Skeletal muscle tissue (tissue), 5 donors: ENCODE data around the gene ELAVL3. TPM values are rescaled to one million over a fixed set of nuclear protein-coding genes. Genes with fewer than 3 reads are reported as not detected.
"Not testable (repeated sequence)": the region's sequence is repeated elsewhere in the genome, so short reads cannot be mapped to it uniquely, and the experiment has no call there.

ENCODE experiments used
- H3K27ac ChIP-seq: one replicate; pipeline ENCODE4 v1.7.0; 2013; ENCODE audit warnings: mild to moderate bottlenecking, low read depth, low read length, inconsistent platforms
- H3K27me3 ChIP-seq, 3 donors: one replicate each; pipeline ENCODE4 v1.7.0; 2013; ENCODE audit warnings: low read length in 3 of 3; ENCODE audit not compliant: control insufficient read depth in 3 of 3, insufficient read depth in 3 of 3
- H3K36me3 ChIP-seq, 3 donors: one replicate each; pipeline ENCODE4 v1.7.0; 2013; ENCODE audit warnings: low read length in 3 of 3; ENCODE audit not compliant: control insufficient read depth in 3 of 3, insufficient read depth in 3 of 3
- H3K4me1 ChIP-seq, 3 donors: one replicate each; pipeline ENCODE4 v1.7.0; 2013; ENCODE audit warnings: low read length in 3 of 3, mild to moderate bottlenecking in 3 of 3; ENCODE audit not compliant: control insufficient read depth in 3 of 3, insufficient read depth in 3 of 3
- H3K4me3 ChIP-seq, 3 donors: one replicate each; pipeline ENCODE4 v1.7.0; 2013; ENCODE audit warnings: low read length in 3 of 3
- H3K9ac ChIP-seq, 3 donors: one replicate each; pipeline ENCODE4 v1.7.0; 2013; ENCODE audit warnings: low read length in 3 of 3, mild to moderate bottlenecking in 3 of 3, moderate library complexity in 2 of 3, low read depth in 1 of 3
- H3K9me3 ChIP-seq, 3 donors: one replicate each; pipeline ENCODE4 v1.7.0; 2013; ENCODE audit warnings: low read length in 3 of 3; ENCODE audit not compliant: control insufficient read depth in 3 of 3
- small RNA-seq: library from RNA; depleted of rRNA; stranded (forward); fragments of <200 nt; gene quantifications from one replicate; pipeline ENCODE3, GENCODE V24; 2014
- total RNA-seq: library from RNA; depleted of rRNA; stranded (reverse); fragments of >200 nt; gene quantifications from one replicate; pipeline ENCODE4 v1.2.3, GENCODE V29; 2014
- donor health status: Osteomylitis.

The ELAVL3 gene
- total RNA-seq, 1 donor from 2014 or later, result not detected

DNA sequence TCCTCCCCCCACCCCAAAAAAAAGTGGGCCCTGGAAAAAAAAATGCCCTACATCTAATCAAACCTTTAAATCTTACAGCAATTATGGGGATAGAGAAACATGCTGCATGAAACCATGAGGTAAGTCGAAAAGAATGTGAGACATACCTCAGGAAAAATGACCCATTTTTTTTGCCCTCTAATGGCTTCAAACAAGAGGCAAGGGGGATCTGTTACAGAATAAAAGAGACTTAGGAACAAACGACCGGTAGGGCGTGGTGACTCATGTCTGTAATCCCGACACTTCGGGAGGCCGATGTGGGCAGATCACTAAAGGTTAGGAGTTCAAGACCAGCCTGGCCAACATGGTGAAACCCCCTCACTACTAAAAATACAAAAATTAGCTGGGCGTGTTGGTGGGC, 70.2 kb downstream of the ELAVL3 start:
- Histone ChIP-seq H3K36me3 (no peaks in the 10 kb centered on the region), H3K9me3 (no peaks in the 10 kb centered on the region), H3K4me3 (no peak overlapping the region), H3K27ac (no peak overlapping the region), H3K9ac (no peak overlapping the region), H3K27me3 (peaks cover 3 to 10% (median 5%) of the 10 kb centered on the region in 3 donors), H3K4me1 (no peaks in the 10 kb centered on the region)

DNA sequence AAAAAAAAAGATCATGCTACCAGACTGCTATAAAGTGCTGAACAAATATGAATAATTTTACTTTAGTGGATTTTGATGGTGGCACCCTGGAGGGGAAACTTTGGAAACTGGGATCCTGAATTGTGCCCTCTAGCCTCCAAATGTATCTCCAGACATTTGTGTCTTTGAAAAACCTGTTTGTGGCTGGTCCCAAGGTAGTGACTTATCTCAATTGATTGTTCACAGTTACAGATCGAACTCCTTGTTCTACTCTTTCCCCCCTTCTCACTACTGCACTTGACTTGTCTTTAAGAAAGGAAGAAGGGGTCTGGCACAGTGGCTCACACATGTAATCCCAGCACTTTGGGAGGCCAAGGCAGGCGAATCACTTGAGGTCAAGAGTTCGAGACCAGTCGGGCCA, 72.3 kb downstream of the ELAVL3 start:
- Histone ChIP-seq H3K9ac (no peak overlapping the region), H3K4me1 (no peaks in the 10 kb centered on the region), H3K4me3 (no peak overlapping the region), H3K27me3 (peaks cover 3 to 10% (median 5%) of the 10 kb centered on the region in 3 donors), H3K9me3 (no peaks in the 10 kb centered on the region), H3K36me3 (no peaks in the 10 kb centered on the region), H3K27ac (no peak overlapping the region)

DNA sequence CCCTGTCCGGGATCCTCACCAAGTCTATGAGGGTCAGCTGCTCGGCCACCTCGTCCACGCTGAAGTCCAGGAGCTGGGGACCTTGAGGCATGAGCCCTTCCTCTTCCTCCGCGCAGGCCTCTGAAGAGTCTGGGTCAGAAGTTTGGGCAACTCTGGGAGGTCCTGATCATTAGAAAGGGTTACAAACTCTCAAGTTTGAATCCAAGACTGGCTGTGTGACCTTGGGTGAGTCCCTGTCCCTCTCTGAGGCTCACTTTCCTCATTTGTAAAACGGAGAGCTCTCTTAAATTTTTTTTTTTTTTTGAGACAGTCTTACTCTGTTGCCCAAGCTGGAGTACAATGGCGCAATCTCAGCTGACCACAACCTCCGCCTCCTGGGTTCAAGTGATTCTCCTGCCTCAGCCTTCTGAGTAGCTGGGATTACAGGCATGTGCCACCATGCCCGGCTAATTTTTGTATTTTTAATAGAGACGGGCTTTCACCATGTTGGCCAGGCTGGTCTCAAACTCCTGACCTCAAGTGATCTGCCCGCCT, 74.1 kb downstream of the ELAVL3 start:
- not testable (repeated sequence) for H3K9ac ChIP-seq, H3K9me3 ChIP-seq, H3K4me3 ChIP-seq, H3K27ac ChIP-seq, H3K4me1 ChIP-seq, H3K36me3 ChIP-seq
- peaks cover 3 to 10% (median 5%) of the 10 kb centered on the region in 3 donors for H3K27me3 ChIP-seq

DNA sequence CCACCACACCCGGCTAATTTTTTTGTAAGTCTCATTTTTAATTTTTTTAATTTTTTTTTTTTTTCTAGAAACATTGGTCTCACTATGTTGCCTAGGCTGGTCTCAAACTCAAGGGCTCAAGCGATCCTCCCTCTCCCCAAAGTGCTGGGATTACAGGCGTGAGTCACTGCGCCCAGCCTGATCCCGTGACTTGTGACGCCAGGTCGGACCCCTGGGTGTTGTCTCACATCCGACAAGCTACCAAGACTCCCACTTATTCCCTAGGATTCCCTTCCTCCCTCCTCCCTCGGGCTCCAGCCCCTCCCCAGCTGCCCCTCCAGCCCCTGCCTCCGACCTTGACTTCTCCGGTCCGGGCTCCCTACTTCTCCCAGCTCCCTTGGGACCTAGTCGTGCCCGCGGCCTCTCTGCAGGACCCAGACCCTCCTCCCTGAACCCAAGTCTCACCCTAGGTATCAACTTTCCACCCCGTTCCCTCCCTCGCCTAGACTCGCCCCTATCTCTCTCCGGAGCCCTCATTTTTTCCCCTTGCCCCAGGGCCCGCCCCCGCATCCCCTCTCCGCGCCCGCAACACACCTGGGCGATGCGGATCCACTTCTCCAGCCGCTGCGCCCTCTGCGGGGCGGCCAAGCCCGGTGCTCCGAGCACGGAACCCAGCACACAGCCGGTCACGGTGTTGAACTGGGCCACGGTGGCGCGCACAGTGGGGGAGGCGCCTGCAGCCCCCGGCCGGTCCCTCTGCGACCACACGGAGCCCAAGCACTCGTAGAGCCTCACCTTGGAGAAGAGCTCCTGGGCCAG, 74.8 kb downstream of the ELAVL3 start:
- peaks cover 3 to 10% (median 5%) of the 10 kb centered on the region in 3 donors for H3K27me3 ChIP-seq

GRCh38 chr19:11404588-11405222, 76.1 kb downstream of the ELAVL3 start:
- Histone ChIP-seq H3K27me3 (peaks cover 3 to 10% (median 5%) of the 10 kb centered on the region in 3 donors), H3K4me1 (no peaks in the 10 kb centered on the region), H3K36me3 (no peaks in the 10 kb centered on the region), H3K9ac (no peak overlapping the region), H3K27ac (no peak overlapping the region), H3K4me3 (no peak overlapping the region), H3K9me3 (no peaks in the 10 kb centered on the region)

More for the DNA sequence above, 74.8 kb downstream of the ELAVL3 start:
- Histone ChIP-seq H3K4me3 (no peak overlapping the region), H3K9ac (no peak overlapping the region), H3K36me3 (no peaks in the 10 kb centered on the region), H3K9me3 (no peaks in the 10 kb centered on the region), H3K27ac (no peak overlapping the region), H3K4me1 (no peaks in the 10 kb centered on the region)

GRCh38 chr19:11401808-11402543, 78.9 kb downstream of the ELAVL3 start:
- H3K27me3 ChIP-seq, result peaks cover 3 to 7% (median 5%) of the 10 kb centered on the region in 3 donors
- no peaks in the 10 kb centered on the region for H3K4me1 ChIP-seq
- no peaks in the 10 kb centered on the region for H3K9me3 ChIP-seq
- no peak overlapping the region for H3K27ac ChIP-seq
- H3K9ac ChIP-seq, result no peak overlapping the region
- no peak overlapping the region for H3K4me3 ChIP-seq
- no peaks in the 10 kb centered on the region for H3K36me3 ChIP-seq

Small RNA genes within 50 kb of the gene (small RNA-seq; reads per million reads assigned to genes)
- gene MIR7974, result 0.21 reads per million
- not detected for gene RF00019
- gene RN7SL833P, result 0.12 reads per million

Other genes with a start within 250 kb of the ELAVL3 start
- 3.1 TPM for gene ANGPTL8, start 241.4 kb downstream of the ELAVL3 start, total RNA-seq
- 16.2 TPM for gene DOCK6, start 218.5 kb downstream of the ELAVL3 start, total RNA-seq
- not detected for gene TSPAN16, start 184.9 kb downstream of the ELAVL3 start, total RNA-seq
- gene RAB3D, start 141.4 kb downstream of the ELAVL3 start, total RNA-seq, result 9.9 TPM
- gene TMEM205, start 134.8 kb downstream of the ELAVL3 start, total RNA-seq, result 52.7 TPM
- gene CCDC159, start 134.5 kb downstream of the ELAVL3 start, total RNA-seq, result 7.8 TPM
- gene PLPPR2, start 125.6 kb downstream of the ELAVL3 start, total RNA-seq, result 4.7 TPM
- gene SWSAP1, start 106.4 kb downstream of the ELAVL3 start, total RNA-seq, result 0.52 TPM
- gene EPOR, start 96.7 kb downstream of the ELAVL3 start, total RNA-seq, result 2.1 TPM
- gene RGL3, start 61.7 kb downstream of the ELAVL3 start, total RNA-seq, result not detected
- not detected for gene ODAD3, start 45.9 kb downstream of the ELAVL3 start, total RNA-seq
- 67.8 TPM for gene PRKCSH, start 45.4 kb downstream of the ELAVL3 start, total RNA-seq
- 5.7 TPM for gene ZNF653, start 24.8 kb upstream of the ELAVL3 start, total RNA-seq
- gene ECSIT, start 48.1 kb upstream of the ELAVL3 start, total RNA-seq, result 43.8 TPM
- gene CNN1, start 57.8 kb upstream of the ELAVL3 start, total RNA-seq, result 28.7 TPM
- gene ELOF1, start 78.2 kb upstream of the ELAVL3 start, total RNA-seq, result 16.2 TPM
- gene ACP5, start 96.6 kb upstream of the ELAVL3 start, total RNA-seq, result 3.7 TPM
- gene ZNF627, start 116.4 kb upstream of the ELAVL3 start, total RNA-seq, result 30.8 TPM